Dermis lymphatic vessel endothelial cell (primary cell): ENCODE data around the gene P2RX5. TPM values are rescaled to one million over a fixed set of nuclear protein-coding genes. Genes with fewer than 3 reads are reported as not detected.

Experiments used
- total RNA-seq: library from RNA; depleted of rRNA; stranded (reverse); fragments of >200 nt; gene quantifications from 2 replicates; pipeline ENCODE4 v1.2.1, GENCODE V29; 2014

Gene P2RX5, protein sequence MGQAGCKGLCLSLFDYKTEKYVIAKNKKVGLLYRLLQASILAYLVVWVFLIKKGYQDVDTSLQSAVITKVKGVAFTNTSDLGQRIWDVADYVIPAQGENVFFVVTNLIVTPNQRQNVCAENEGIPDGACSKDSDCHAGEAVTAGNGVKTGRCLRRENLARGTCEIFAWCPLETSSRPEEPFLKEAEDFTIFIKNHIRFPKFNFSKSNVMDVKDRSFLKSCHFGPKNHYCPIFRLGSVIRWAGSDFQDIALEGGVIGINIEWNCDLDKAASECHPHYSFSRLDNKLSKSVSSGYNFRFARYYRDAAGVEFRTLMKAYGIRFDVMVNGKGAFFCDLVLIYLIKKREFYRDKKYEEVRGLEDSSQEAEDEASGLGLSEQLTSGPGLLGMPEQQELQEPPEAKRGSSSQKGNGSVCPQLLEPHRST
- 0.11 and 0.17 TPM in 2 replicates for total RNA-seq

DNA sequence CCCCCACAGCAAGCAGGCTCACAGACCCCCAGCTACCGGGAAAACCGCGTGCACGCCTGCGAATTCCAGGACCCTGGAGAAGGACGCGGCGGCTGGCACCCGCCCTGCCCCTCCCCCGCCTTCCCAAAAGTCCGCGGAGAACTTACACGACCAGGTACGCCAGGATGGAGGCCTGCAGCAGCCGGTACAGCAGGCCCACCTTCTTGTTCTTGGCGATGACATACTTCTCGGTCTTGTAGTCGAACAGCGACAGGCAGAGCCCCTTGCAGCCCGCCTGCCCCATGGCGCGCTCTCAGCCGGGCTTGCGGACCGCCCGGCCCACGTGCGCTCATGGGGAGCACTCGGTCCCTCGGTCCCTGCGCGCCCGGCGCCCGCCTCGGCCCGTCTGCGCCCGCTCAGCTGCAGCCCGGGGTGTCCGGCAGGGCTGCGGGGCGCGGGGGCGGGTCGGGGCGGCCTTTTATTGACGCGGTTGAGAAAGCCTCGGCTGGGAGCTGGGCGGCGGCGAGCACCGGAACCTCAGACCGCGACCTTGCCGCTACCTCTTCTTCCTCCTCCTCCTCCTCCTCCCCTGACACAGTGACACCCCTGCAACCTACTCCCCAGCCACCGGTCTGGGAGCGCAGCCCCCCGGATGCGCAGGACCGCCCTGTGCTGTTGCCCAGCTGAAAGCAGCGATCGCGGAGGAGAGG, at the start of gene P2RX5:
Gene P2RX5, minus strand, starts transcription at position 433 of the 689 bp plus-strand sequence. Its CDS starts 150 bp downstream, at position 283.

DNA sequence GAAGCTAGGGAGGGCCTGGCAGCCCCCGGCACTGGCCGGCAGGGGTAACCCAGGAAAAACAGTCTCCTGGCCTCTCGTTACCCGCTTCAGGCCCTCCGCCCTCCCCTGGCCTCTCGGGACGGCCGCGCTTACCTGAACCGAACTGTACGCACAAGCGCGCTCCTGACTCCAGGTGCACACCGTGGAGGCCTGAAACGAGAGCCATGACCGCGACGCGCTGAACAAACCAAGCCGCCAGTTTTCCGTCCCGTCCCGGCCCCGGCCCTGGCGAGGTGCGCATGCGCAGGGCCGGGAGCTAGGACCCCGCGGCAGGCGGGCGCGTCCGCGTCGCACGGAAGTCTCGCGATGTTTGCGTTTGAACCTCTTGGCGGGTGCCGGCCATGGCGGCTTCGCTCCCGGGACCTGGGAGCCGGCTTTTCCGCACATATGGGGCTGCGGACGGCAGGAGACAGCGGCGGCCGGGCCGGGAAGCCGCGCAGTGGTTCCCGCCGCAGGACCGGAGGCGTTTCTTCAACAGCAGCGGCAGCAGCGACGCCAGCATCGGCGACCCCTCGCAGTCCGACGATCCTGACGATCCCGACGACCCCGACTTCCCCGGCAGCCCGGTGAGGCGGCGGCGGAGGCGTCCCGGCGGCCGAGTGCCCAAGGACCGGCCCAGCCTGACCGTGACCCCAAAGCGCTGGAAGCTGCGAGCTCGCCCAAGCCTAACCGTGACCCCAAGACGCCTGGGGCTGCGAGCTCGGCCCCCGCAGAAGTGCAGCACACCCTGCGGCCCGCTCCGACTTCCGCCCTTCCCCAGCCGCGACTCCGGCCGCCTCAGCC, 27.8 kb upstream of the P2RX5 start, which contains the start of gene HASPIN:
Gene HASPIN, plus strand, starts transcription at position 348 of the 822 bp plus-strand sequence. Its CDS starts 33 bp downstream, at position 381.

DNA sequence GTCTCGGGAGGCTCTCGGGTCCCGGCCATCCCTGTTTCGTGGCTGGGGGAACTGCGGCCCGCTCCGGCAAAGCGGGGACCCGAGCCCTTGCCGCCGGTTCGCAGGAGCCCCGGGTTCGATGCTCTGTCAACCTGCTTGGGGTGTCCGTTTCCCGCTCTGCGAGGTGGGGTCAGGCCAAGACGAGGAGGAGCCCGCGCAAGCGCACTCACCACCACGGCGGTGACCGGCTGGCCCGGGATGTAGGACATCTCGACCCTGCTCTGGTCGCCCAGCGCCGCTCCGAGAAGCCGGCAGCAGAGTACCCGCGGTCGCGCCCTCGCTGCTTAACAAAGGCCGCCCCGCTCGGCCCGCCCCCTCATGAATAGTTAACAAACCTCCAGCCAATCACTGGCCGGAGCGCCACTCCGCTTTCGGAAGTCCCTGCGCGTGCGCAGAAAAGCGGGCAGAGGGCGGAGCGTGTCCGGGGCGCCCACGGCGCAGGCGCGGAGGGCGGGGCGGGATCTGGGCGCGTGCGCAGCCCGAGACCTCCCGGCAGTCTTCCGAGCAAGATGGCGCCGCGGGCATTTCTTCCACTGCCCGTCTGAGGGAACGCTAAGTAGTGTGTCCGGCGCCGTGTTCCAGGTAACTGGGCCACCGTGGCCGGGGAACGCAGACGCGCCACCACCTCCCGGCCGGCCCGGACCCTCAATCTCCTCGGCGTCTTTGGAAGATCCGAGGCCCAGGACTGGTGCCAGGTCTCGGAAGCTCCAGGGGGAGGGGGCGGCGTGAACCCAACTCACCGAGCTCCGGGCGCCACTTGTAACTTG, 27.5 kb downstream of the P2RX5 start, which contains the start of the genes EMC6 and TAX1BP3:
Gene EMC6, plus strand, starts transcription at position 534 of the 806 bp plus-strand sequence. CDS start 335 bp downstream, outside the sequence.
Gene TAX1BP3, minus strand, starts transcription at position 300 of the 806 bp plus-strand sequence. Its CDS starts 52 bp downstream, at position 248.

DNA sequence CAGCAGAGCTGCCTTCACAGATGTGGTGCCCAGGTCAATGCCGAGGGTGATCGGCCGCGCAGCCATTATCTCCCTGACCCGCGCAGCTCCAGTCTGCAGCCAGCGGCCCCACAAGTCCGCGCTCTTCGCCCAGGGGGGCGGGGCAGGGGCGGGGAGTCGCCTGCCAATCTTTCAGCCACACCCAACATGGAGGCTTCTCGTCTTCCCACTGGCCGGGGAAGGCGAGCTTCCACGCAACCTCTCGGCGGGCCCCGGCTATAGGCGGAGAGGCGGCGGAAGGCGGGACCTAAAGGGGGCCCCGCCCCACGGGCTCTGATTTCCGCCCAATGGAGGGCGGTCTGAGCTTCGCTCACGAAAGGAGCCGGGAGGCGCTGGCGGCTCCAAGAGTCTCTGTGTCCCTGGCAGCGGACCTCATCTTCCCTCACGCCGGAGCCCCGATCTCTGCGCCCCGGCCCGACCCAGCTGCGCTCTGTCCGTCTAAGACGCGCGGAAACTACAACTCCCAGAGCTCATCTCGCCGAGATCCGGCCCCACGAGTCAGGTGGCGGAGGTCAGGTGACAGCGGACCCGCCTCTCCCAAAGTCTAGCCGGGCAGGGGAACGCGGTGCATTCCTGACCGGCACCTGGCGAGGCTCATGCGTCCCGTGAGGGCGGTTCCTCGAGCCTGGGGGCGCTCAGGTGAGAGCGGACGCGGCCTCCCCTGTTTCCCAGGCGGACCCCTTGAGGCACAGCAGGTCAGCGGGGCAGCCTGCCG, 59.6 kb downstream of the P2RX5 start, which contains the start of the genes CTNS and SHPK:
Gene CTNS, plus strand, starts transcription at position 607 of the 754 bp plus-strand sequence. CDS start 3,447 bp downstream, outside the sequence.
Gene SHPK, minus strand, starts transcription at position 97 of the 754 bp plus-strand sequence. Its CDS starts 31 bp downstream, at position 66.

Other genes with a start within 250 kb of the P2RX5 start
- gene SPATA22, start 224.3 kb downstream of the P2RX5 start, total RNA-seq, result 0.33 TPM in 1 of 2 replicates, not detected in the other
- not detected in 2 replicates for gene ASPA, start 220.2 kb downstream of the P2RX5 start, total RNA-seq
- gene TRPV3, start 138.3 kb downstream of the P2RX5 start, total RNA-seq, result under 0.01 TPM in 1 of 2 replicates, not detected in the other
- gene TRPV1, start 86.7 kb downstream of the P2RX5 start, total RNA-seq, result 0.22 and 0.43 TPM in 2 replicates
- gene SHPK, start 59.9 kb downstream of the P2RX5 start, total RNA-seq, result 8.5 and 15.3 TPM in 2 replicates
- gene CTNS, start 59.4 kb downstream of the P2RX5 start, total RNA-seq, result 14.5 and 17.2 TPM in 2 replicates
- gene TAX1BP3, start 27.6 kb downstream of the P2RX5 start, total RNA-seq, result 160 and 180 TPM in 2 replicates
- gene EMC6, start 27.3 kb downstream of the P2RX5 start, total RNA-seq, result 11.4 and 16.3 TPM in 2 replicates
- gene HASPIN, start 27.7 kb upstream of the P2RX5 start, total RNA-seq, result 1.1 and 1.4 TPM in 2 replicates
- 16.6 and 16.7 TPM in 2 replicates for gene ITGAE, start 105.0 kb upstream of the P2RX5 start, total RNA-seq
- 14.8 and 19.3 TPM in 2 replicates for gene NCBP3, start 150.1 kb upstream of the P2RX5 start, total RNA-seq
- 0.87 and 1.1 TPM in 2 replicates for gene CAMKK1, start 196.9 kb upstream of the P2RX5 start, total RNA-seq
- gene P2RX1, start 220.3 kb upstream of the P2RX5 start, total RNA-seq, result not detected in 2 replicates